ENCODE measurements around the gene SLC16A11. TPM values are rescaled to one million over a fixed set of nuclear protein-coding genes. Genes with fewer than 3 reads are reported as not detected.

The SLC16A11 gene
- total and polyA plus RNA-seq, 2 donors (not counting 1 experiment from before 2014, with no cell fraction given), result 0.17 TPM; not detected in 1

GRCh38 chr17:7080456-7081041, 36.7 kb upstream of the SLC16A11 start:
- H3K4me3 ChIP-seq (replicated peaks in 1 of 4; ENCODE audit: control extremely low read depth in 1 of 4, insufficient read depth in 1 of 4, low read depth in 3 of 4, low read length in 4 of 4), result no peak overlapping the region
- TF ChIP-seq EZH2 (IDR thresholded peaks at IDR 0.05; ENCODE audit: low read length, missing control alignments) (no peak), CTCF (conservative IDR thresholded peaks at IDR 0.05 in 1 of 2, IDR thresholded peaks at IDR 0.05 in 1 of 2; ENCODE audit: low read depth in 1 of 2, low read length in 2 of 2) (no peak)
- H3K9me3 ChIP-seq (ENCODE audit: control insufficient read depth, insufficient read depth, low read depth, low read length), result no peaks in the 10 kb centered on the region
- no peak overlapping the region for H3K4me2 ChIP-seq (ENCODE audit: extremely low read depth, insufficient read depth, low read length)
- H2AFZ ChIP-seq (ENCODE audit: low read length), result no peak overlapping the region
- no peaks in the 10 kb centered on the region for H3K27me3 ChIP-seq (ENCODE audit: control insufficient read depth, insufficient read depth, low read length)
- H3K36me3 ChIP-seq (ENCODE audit: control insufficient read depth, insufficient read depth, low read length), result no peaks in the 10 kb centered on the region
- no peak for DNase-seq (ENCODE audit: low read depth in 2 of 2)
- H3K79me2 ChIP-seq (ENCODE audit: control insufficient read depth, insufficient read depth, low read length), result no peaks in the 10 kb centered on the region
- H3K27ac ChIP-seq (ENCODE audit: insufficient read depth, low read length), result no peak overlapping the region
- H3K9ac ChIP-seq (ENCODE audit: insufficient read depth, low read length), result no peak overlapping the region
- no peaks in the 10 kb centered on the region for H3K4me1 ChIP-seq (ENCODE audit: control insufficient read depth, extremely low read depth, insufficient read depth, low read length)
- no peaks in the 10 kb centered on the region for H4K20me1 ChIP-seq (ENCODE audit: control insufficient read depth, extremely low read depth, insufficient read depth, low read length)

- Histone ChIP-seq H3K27ac (ENCODE audit: insufficient read depth, low read length) (no peak within 1 kb of the TSS), H3K79me2 (ENCODE audit: control insufficient read depth, insufficient read depth, low read length) (no peaks in the 10 kb centered on the region), H3K4me1 (ENCODE audit: control insufficient read depth, extremely low read depth, insufficient read depth, low read length) (no peaks in the 10 kb centered on the region), H3K4me3 (replicated peaks in 1 of 4; ENCODE audit: control extremely low read depth in 1 of 4, insufficient read depth in 1 of 4, low read depth in 3 of 4, low read length in 4 of 4) (no peak within 1 kb of the TSS), H3K9ac (ENCODE audit: insufficient read depth, low read length) (no peak within 1 kb of the TSS), H4K20me1 (ENCODE audit: control insufficient read depth, extremely low read depth, insufficient read depth, low read length) (no peaks in the 10 kb centered on the region), H3K36me3 (ENCODE audit: control insufficient read depth, insufficient read depth, low read length) (no peaks in the 10 kb centered on the region), H3K4me2 (ENCODE audit: extremely low read depth, insufficient read depth, low read length) (no peak within 1 kb of the TSS), H2AFZ (ENCODE audit: low read length) (no peak within 1 kb of the TSS), H3K27me3 (ENCODE audit: control insufficient read depth, insufficient read depth, low read length) (no peaks in the 10 kb centered on the region), H3K9me3 (ENCODE audit: control insufficient read depth, insufficient read depth, low read depth, low read length) (no peaks in the 10 kb centered on the region)
- TF ChIP-seq EZH2 (IDR thresholded peaks at IDR 0.05; ENCODE audit: low read length, missing control alignments) (no peak), CTCF (conservative IDR thresholded peaks at IDR 0.05 in 1 of 2, IDR thresholded peaks at IDR 0.05 in 1 of 2; ENCODE audit: low read depth in 1 of 2, low read length in 2 of 2) (no peak)
- no peak for DNase-seq (ENCODE audit: low read depth in 2 of 2)
These were observed 35.9 kb upstream of the SLC16A11 start, which contains the start of gene CLEC10A for GRCh38 chr17:7079581-7080455. CLEC10A (minus strand) TSS chr17:7080251; CDS start chr17:7078812, 1,439 bp downstream.

GRCh38 chr17:7078711-7079110, 34.8 kb upstream of the SLC16A11 start:
- no peaks in the 10 kb centered on the region for H3K9me3 ChIP-seq (ENCODE audit: control insufficient read depth, insufficient read depth, low read depth, low read length)
- no peak overlapping the region for H3K4me3 ChIP-seq (replicated peaks in 1 of 4; ENCODE audit: control extremely low read depth in 1 of 4, insufficient read depth in 1 of 4, low read depth in 3 of 4, low read length in 4 of 4)
- H2AFZ ChIP-seq (ENCODE audit: low read length), result no peak overlapping the region
- H3K27me3 ChIP-seq (ENCODE audit: control insufficient read depth, insufficient read depth, low read length), result no peaks in the 10 kb centered on the region
- TF ChIP-seq EZH2 (IDR thresholded peaks at IDR 0.05; ENCODE audit: low read length, missing control alignments) (no peak), CTCF (conservative IDR thresholded peaks at IDR 0.05 in 1 of 2, IDR thresholded peaks at IDR 0.05 in 1 of 2; ENCODE audit: low read depth in 1 of 2, low read length in 2 of 2) (no peak)
- H3K27ac ChIP-seq (ENCODE audit: insufficient read depth, low read length), result no peak overlapping the region
- no peak for DNase-seq (ENCODE audit: low read depth in 2 of 2)
- no peaks in the 10 kb centered on the region for H3K4me1 ChIP-seq (ENCODE audit: control insufficient read depth, extremely low read depth, insufficient read depth, low read length)
- no peak overlapping the region for H3K9ac ChIP-seq (ENCODE audit: insufficient read depth, low read length)
- H3K4me2 ChIP-seq (ENCODE audit: extremely low read depth, insufficient read depth, low read length), result no peak overlapping the region
- H3K36me3 ChIP-seq (ENCODE audit: control insufficient read depth, insufficient read depth, low read length), result no peaks in the 10 kb centered on the region
- no peaks in the 10 kb centered on the region for H3K79me2 ChIP-seq (ENCODE audit: control insufficient read depth, insufficient read depth, low read length)
- H4K20me1 ChIP-seq (ENCODE audit: control insufficient read depth, extremely low read depth, insufficient read depth, low read length), result no peaks in the 10 kb centered on the region

Measured in fibroblast of lung (primary cell).